ENCODE results near the gene CYSRT1. TPM values are rescaled to one million over a fixed set of nuclear protein-coding genes. Genes with fewer than 3 reads are reported as not detected.

The CYSRT1 gene
- polyA plus RNA-seq, 1 donor, result 71.7 TPM

Other genes starting within 250 kb of the CYSRT1 start
- 4.6 TPM for gene PTGDS, start 247.7 kb upstream of the CYSRT1 start, polyA plus RNA-seq
- 0.09 TPM for gene LCNL1, start 242.2 kb upstream of the CYSRT1 start, polyA plus RNA-seq
- 38.9 TPM for gene PAXX, start 232.8 kb upstream of the CYSRT1 start, polyA plus RNA-seq
- gene CLIC3, start 228.6 kb upstream of the CYSRT1 start, polyA plus RNA-seq, result 3.6 TPM
- 25.3 TPM for gene ABCA2, start 196.9 kb upstream of the CYSRT1 start, polyA plus RNA-seq
- gene FUT7, start 193.1 kb upstream of the CYSRT1 start, polyA plus RNA-seq, result 0.69 TPM
- 42.7 TPM for gene NPDC1, start 179.0 kb upstream of the CYSRT1 start, polyA plus RNA-seq
- gene ENTPD2, start 171.1 kb upstream of the CYSRT1 start, polyA plus RNA-seq, result 9.9 TPM
- 12.1 TPM for gene SAPCD2, start 154.6 kb upstream of the CYSRT1 start, polyA plus RNA-seq
- gene UAP1L1, start 147.7 kb upstream of the CYSRT1 start, polyA plus RNA-seq, result 32.4 TPM
- 39.5 TPM for gene MAN1B1, start 138.2 kb upstream of the CYSRT1 start, polyA plus RNA-seq
- 196 TPM for gene DPP7, start 110.4 kb upstream of the CYSRT1 start, polyA plus RNA-seq
- gene GRIN1, start 86.0 kb upstream of the CYSRT1 start, polyA plus RNA-seq, result 2.6 TPM
- gene LRRC26, start 55.1 kb upstream of the CYSRT1 start, polyA plus RNA-seq, result 12.0 TPM
- gene TMEM210, start 53.1 kb upstream of the CYSRT1 start, polyA plus RNA-seq, result not detected
- gene ANAPC2, start 36.6 kb upstream of the CYSRT1 start, polyA plus RNA-seq, result 47.0 TPM
- 66.0 TPM for gene SSNA1, start 36.5 kb upstream of the CYSRT1 start, polyA plus RNA-seq
- 32.1 TPM for gene TPRN, start 24.4 kb upstream of the CYSRT1 start, polyA plus RNA-seq
- gene TMEM203, start 19.5 kb upstream of the CYSRT1 start, polyA plus RNA-seq, result 33.1 TPM
- gene NDOR1, start 19.5 kb upstream of the CYSRT1 start, polyA plus RNA-seq, result 12.1 TPM
- gene RNF208, start 2.9 kb upstream of the CYSRT1 start, polyA plus RNA-seq, result 11.0 TPM
- 87.5 TPM for gene RNF224, start 2.3 kb downstream of the CYSRT1 start, polyA plus RNA-seq
- gene SLC34A3, start 5.7 kb downstream of the CYSRT1 start, polyA plus RNA-seq, result 36.9 TPM
- 402 TPM for gene TUBB4B, start 16.1 kb downstream of the CYSRT1 start, polyA plus RNA-seq
- 3.4 TPM for gene STPG3, start 26.1 kb downstream of the CYSRT1 start, polyA plus RNA-seq
- 45.9 TPM for gene NELFB, start 30.2 kb downstream of the CYSRT1 start, polyA plus RNA-seq
- gene TOR4A, start 52.6 kb downstream of the CYSRT1 start, polyA plus RNA-seq, result 18.4 TPM
- 32.4 TPM for gene NRARP, start 77.1 kb downstream of the CYSRT1 start, polyA plus RNA-seq
- 36.5 TPM for gene EXD3, start 198.0 kb downstream of the CYSRT1 start, polyA plus RNA-seq
- 11.8 TPM for gene NOXA1, start 198.2 kb downstream of the CYSRT1 start, polyA plus RNA-seq
- gene ENTPD8, start 216.2 kb downstream of the CYSRT1 start, polyA plus RNA-seq, result 14.2 TPM
- 33.4 TPM for gene NSMF, start 234.2 kb downstream of the CYSRT1 start, polyA plus RNA-seq